SK-N-SH (cell line): ENCODE results near the gene FNDC10. TPM values are rescaled to one million over a fixed set of nuclear protein-coding genes. Genes with fewer than 3 reads are reported as not detected.

Source experiments
- CTCF ChIA-PET: fragments of 300-600, 350-600 bp; formaldehyde crosslinking; extraction: SDS; loops from one replicate; lab custom pipeline; 2021; lab: Yijun Ruan, JAX
- POLR2A ChIA-PET: fragments of 350-600 bp; sonication (Branson Sonifier 250); formaldehyde crosslinking; extraction: SDS; loops from one replicate; lab custom pipeline; 2020; ENCODE audit warnings: antibody characterized with exemption, inconsistent platforms; lab: Yijun Ruan, JAX
- DNase-seq: peaks from one replicate; pipeline ENCODE4 v3.0.0; 2012
- H2AFZ ChIP-seq: fragments of 200-600 bp; sonication (generic); 2 replicates; pipeline ENCODE4 v1.8.1; 2016; ENCODE audit warnings: antibody characterized with exemption, mild to moderate bottlenecking, low read depth
- H3F3A ChIP-seq: fragments of 200-600 bp; sonication (generic); replicated peaks from 2 replicates; pipeline ENCODE3; 2016; ENCODE audit warnings: antibody characterized with exemption, mild to moderate bottlenecking; ENCODE audit not compliant: insufficient read depth
- H3K27ac ChIP-seq, 2 experiments: fragments of 200-500 bp in 1 of 2; fragments of 200-600 bp in 1 of 2; sonication (Bioruptor generic) in 1 of 2; sonication (generic), shearing (Covaris generic) in 1 of 2; 2 replicates each; pipeline versions ENCODE4 v1.5.1 to v1.6.1; 2014 to 2016; ENCODE audit warnings: low read depth in 2 of 2, inconsistent platforms in 1 of 2, low read length in 1 of 2, mild to moderate bottlenecking in 1 of 2, mixed read lengths in 1 of 2
- H3K27me3 ChIP-seq: fragments of 200-600 bp; sonication (generic), shearing (Covaris generic); 2 replicates; pipeline ENCODE4 v1.6.1; 2016; ENCODE audit warnings: mixed run types; ENCODE audit not compliant: insufficient read depth
- H3K36me3 ChIP-seq, 2 experiments: fragments of 200-500 bp in 1 of 2; fragments of 200-600 bp in 1 of 2; sonication (Bioruptor generic) in 1 of 2; sonication (generic) in 1 of 2; replicated peaks in 1 of 2; 2 replicates each; pipeline versions ENCODE3 to v1.5.1; 2014 to 2016; ENCODE audit warnings: low read length in 1 of 2, mild to moderate bottlenecking in 1 of 2; ENCODE audit not compliant: insufficient read depth in 2 of 2, control insufficient read depth in 1 of 2
- H3K4me1 ChIP-seq, 2 experiments: fragments of 200-500 bp in 1 of 2; fragments of 200-600 bp in 1 of 2; sonication (Bioruptor generic) in 1 of 2; sonication (generic), shearing (Covaris generic) in 1 of 2; 2 replicates each; pipeline versions ENCODE4 v1.5.1 to v1.6.1; 2014 to 2016; ENCODE audit warnings: low read depth in 1 of 2, low read length in 1 of 2, mixed run types in 1 of 2; ENCODE audit not compliant: insufficient read depth in 2 of 2, control insufficient read depth in 1 of 2
- H3K4me2 ChIP-seq: fragments of 200-600 bp; sonication (generic), shearing (Covaris generic); 2 replicates; pipeline ENCODE4 v1.6.1; 2017; ENCODE audit warnings: mixed run types
- H3K4me3 ChIP-seq, 2 experiments: fragments of 200-500 bp in 1 of 2; fragments of 200-600 bp in 1 of 2; sonication (Bioruptor generic) in 1 of 2; sonication (generic), shearing (Covaris generic) in 1 of 2; 2 replicates each; pipeline versions ENCODE4 v1.5.1 to v1.8.1; 2014 to 2016; ENCODE audit warnings: low read depth in 2 of 2, inconsistent platforms in 1 of 2, low read length in 1 of 2, mild to moderate bottlenecking in 1 of 2, mixed read lengths in 1 of 2, moderate library complexity in 1 of 2
- H3K79me2 ChIP-seq: fragments of 200-600 bp; sonication (generic); 2 replicates; pipeline ENCODE4 v1.8.1; 2017; ENCODE audit warnings: mild to moderate bottlenecking; ENCODE audit not compliant: insufficient read depth
- H3K9ac ChIP-seq: fragments of 200-600 bp; sonication (generic); 2 replicates; pipeline ENCODE4 v1.6.1; 2017; ENCODE audit warnings: mixed run types
- H3K9me2 ChIP-seq: fragments of 200-600 bp; sonication (generic); 2 replicates; pipeline ENCODE4 v1.6.1; 2017; ENCODE audit warnings: mixed run types
- H3K9me3 ChIP-seq: fragments of 200-600 bp; sonication (generic); 2 replicates; pipeline ENCODE4 v1.6.1; 2017; ENCODE audit warnings: mixed run types, mild to moderate bottlenecking, moderate library complexity
- H4K20me1 ChIP-seq: fragments of 200-600 bp; sonication (generic); 2 replicates; pipeline ENCODE4 v1.6.1; 2017; ENCODE audit warnings: mild to moderate bottlenecking, mixed run types; ENCODE audit not compliant: insufficient read depth
- ELF1 ChIP-seq: IDR thresholded peaks from 2 replicates; pipeline ENCODE4 v1.4.0; 2012
- EZH2phosphoT487 ChIP-seq: fragments of 200-600 bp; sonication (generic); IDR thresholded peaks from 2 replicates; pipeline ENCODE4 v1.6.1; 2017; ENCODE audit warnings: low read depth, mixed run types, mild to moderate bottlenecking, antibody characterized with exemption, moderate library complexity, borderline replicate concordance
- FOSL2 ChIP-seq: IDR thresholded peaks from 2 replicates; pipeline ENCODE4 v1.4.0; 2012; ENCODE audit warnings: low read depth, mild to moderate bottlenecking, moderate library complexity, borderline replicate concordance
- GATA2 ChIP-seq: sonication (generic); formaldehyde crosslinking; IDR thresholded peaks from 2 replicates; pipeline ENCODE4 v1.5.0; 2020; ENCODE audit warnings: mild to moderate bottlenecking, missing genetic modification reagents
- MXI1 ChIP-seq: IDR thresholded peaks from 2 replicates; pipeline ENCODE4 v1.6.1; 2012; ENCODE audit warnings: mild to moderate bottlenecking, low read depth, low read length, improper control_type of control experiment
- NRF1 ChIP-seq: IDR thresholded peaks from 2 replicates; pipeline ENCODE4 v1.6.1; 2012; ENCODE audit warnings: low read depth, mild to moderate bottlenecking, low read length
- RCOR1 ChIP-seq: fragments of 150-350 bp; IDR thresholded peaks from 2 replicates; pipeline ENCODE4 v1.6.1; 2017; ENCODE audit warnings: antibody characterized with exemption, low read length
- RFX5 ChIP-seq: IDR thresholded peaks from 2 replicates; pipeline ENCODE4 v1.6.1; 2012; ENCODE audit warnings: mild to moderate bottlenecking, improper control_type of control experiment, low read length
- SIN3A ChIP-seq: IDR thresholded peaks from 2 replicates; pipeline ENCODE4 v1.6.1; 2012; ENCODE audit warnings: low read depth, mild to moderate bottlenecking, low read length, moderate library complexity, borderline replicate concordance
- SMC3 ChIP-seq: IDR thresholded peaks from 2 replicates; pipeline ENCODE4 v1.6.1; 2012; ENCODE audit warnings: low read depth, low read length, improper control_type of control experiment
- WGBS: methylation state at CpG from one replicate; pipeline ENCODE4 v1.1.6; 2017; ENCODE audit warnings: low lambda C conversion rate; 5-methylcytosine and 5-hydroxymethylcytosine counted together
- polyA plus RNA-seq, 3 experiments: library from polyadenylated mRNA; depleted of rRNA; stranded (reverse); fragments of >200 nt; gene quantifications; 2 replicates each; pipeline ENCODE4 v1.2.3, GENCODE V29; 2012
- TF ChIP-seq, protein P1 (sequence below): fragments of 150-350 bp; IDR thresholded peaks from 2 replicates; pipeline ENCODE4 v1.6.1; 2016; ENCODE audit warnings: mild to moderate bottlenecking, low read depth, low read length

The FNDC10 gene
- polyA plus RNA-seq, 1 of the 3 experiments (the other 2 are of a cell fraction) = 6.7 TPM

DNA sequence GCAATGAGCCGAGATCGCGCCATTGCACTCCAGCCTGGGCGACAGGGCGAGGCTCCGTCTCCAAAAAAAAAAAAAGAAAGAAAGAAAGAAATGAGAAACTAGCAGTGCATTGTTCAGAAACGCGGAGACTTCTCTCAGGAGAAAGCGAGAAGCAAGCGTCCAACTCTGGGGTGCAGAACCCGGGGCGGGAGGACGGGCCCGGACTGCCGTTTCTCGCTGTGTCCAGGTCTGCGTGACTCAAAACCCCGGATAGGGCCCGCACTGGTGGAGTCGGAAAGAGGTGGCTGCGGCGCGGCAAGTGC lies 15.0 kb upstream of the FNDC10 start:
- Histone ChIP-seq H3K9ac (peak overlapping the region; percentile 100; the same call in 1 of the 2 replicates), H3K27me3 (no peaks in the 10 kb centered on the region), H4K20me1 (peaks cover 10% of the 10 kb centered on the region), H3K27ac (peak overlapping the region in 1 of 2 experiments; percentile 99; a peak in 1 of 4 replicates), H2AFZ (no peak overlapping the region), H3K36me3 (peaks cover 3 to 7% of the 10 kb centered on the region in 2 experiments), H3K4me1 (peaks cover 0 to 18% of the 10 kb centered on the region in 2 experiments; a peak in 1 of 4 replicates), H3K9me2 (no peaks in the 10 kb centered on the region), H3F3A (no peaks in the 10 kb centered on the region), H3K4me3 (peak overlapping the region; percentile 86 to 88), H3K4me2 (peak overlapping the region; percentile 92), H3K9me3 (no peaks in the 10 kb centered on the region), H3K79me2 (peaks cover 43% of the 10 kb centered on the region)
- ChIA-PET POLR2A (interaction anchor here (1.5 to 2.0 kb wide), 3 partner anchors 9 to 59 kb away, joined by 3 to 4 read pairs (median 4); no protein-coding TSS in a partner anchor), CTCF (interaction anchor here (1.0 to 1.4 kb wide), 3 partner anchors 10 to 294 kb away, joined by 3 to 5 read pairs (median 3); no protein-coding TSS in a partner anchor)
- WGBS = 2% methylated on average over 17 of the region's 23 CpGs
- TF ChIP-seq, protein P1, sequence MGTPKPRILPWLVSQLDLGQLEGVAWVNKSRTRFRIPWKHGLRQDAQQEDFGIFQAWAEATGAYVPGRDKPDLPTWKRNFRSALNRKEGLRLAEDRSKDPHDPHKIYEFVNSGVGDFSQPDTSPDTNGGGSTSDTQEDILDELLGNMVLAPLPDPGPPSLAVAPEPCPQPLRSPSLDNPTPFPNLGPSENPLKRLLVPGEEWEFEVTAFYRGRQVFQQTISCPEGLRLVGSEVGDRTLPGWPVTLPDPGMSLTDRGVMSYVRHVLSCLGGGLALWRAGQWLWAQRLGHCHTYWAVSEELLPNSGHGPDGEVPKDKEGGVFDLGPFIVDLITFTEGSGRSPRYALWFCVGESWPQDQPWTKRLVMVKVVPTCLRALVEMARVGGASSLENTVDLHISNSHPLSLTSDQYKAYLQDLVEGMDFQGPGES = no peak
- TF ChIP-seq ELF1 (no peak), MXI1 (peak; percentile 9; the same call in 1 of the 2 replicates), SMC3 (no peak)
- DNase-seq = no peak

DNA sequence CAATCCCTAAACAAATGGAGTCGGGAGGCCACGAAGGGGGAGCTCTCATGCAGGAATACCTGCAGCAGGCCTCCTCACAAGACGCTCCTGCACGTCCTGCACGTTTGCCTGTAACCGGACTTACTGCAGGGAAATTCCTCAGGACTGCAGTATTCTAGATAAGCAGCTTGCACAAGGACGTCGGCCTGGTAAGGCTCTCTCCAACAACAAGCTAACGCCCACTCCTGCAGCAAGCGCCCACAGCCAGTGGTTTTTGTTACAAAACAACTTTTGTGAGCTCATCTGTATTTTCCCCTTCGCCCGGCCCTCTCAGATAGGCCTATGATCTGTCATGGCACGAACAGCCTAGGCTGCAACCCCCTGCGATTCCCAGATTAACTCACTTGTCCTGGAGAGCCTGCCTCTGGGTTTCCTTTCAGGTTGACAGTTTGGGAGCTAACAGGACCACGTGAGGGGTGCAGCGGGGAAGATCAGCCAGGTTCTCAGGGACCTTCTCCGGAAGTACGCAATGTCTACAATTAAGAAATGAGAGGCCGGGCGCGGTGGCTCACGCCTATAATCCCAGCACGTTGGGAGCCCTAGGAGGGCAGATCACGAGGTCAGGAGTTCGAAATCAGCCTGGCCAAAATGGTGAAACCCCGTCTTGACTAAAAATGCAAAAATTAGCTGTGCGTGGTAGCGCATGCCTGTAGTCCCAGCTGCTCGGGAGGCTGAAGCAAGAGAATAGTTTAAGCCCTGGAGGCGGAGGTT lies 14.4 kb upstream of the FNDC10 start:
- peaks cover 41% of the 10 kb centered on the region for H3K79me2 ChIP-seq
- peak overlapping the region in 1 of 2 experiments; percentile 99; a peak in 1 of 4 replicates for H3K27ac ChIP-seq
- H3K36me3 ChIP-seq = peaks cover 3 to 7% of the 10 kb centered on the region in 2 experiments
- peaks cover 0 to 18% of the 10 kb centered on the region in 2 experiments; a peak in 1 of 4 replicates for H3K4me1 ChIP-seq
- H3K4me3 ChIP-seq = peak overlapping the region; percentile 86 to 88
- ChIA-PET POLR2A (interaction anchor here (1.5 to 2.0 kb wide), 3 partner anchors 10 to 59 kb away, joined by 3 to 4 read pairs (median 4); no protein-coding TSS in a partner anchor), CTCF (interaction anchor here (0.7 to 1.4 kb wide), 5 partner anchors 10 to 1976 kb away, joined by 3 to 5 read pairs (median 3); no protein-coding TSS in a partner anchor)
- H4K20me1 ChIP-seq = peaks cover 10% of the 10 kb centered on the region
- peak overlapping the region; percentile 92 for H3K4me2 ChIP-seq
- H3K9ac ChIP-seq = peak overlapping the region; percentile 100; the same call in 1 of the 2 replicates
- 19% methylated on average over 21 of the region's 30 CpGs for WGBS
- H3F3A ChIP-seq = no peaks in the 10 kb centered on the region
- no peaks in the 10 kb centered on the region for H3K27me3 ChIP-seq
- H3K9me2 ChIP-seq = no peaks in the 10 kb centered on the region
- DNase-seq = no peak
- no peaks in the 10 kb centered on the region for H3K9me3 ChIP-seq
- TF ChIP-seq RCOR1 (no peak), MXI1 (peak; percentile 55; the same call in 1 of the 2 replicates)
- no peak overlapping the region for H2AFZ ChIP-seq

DNA sequence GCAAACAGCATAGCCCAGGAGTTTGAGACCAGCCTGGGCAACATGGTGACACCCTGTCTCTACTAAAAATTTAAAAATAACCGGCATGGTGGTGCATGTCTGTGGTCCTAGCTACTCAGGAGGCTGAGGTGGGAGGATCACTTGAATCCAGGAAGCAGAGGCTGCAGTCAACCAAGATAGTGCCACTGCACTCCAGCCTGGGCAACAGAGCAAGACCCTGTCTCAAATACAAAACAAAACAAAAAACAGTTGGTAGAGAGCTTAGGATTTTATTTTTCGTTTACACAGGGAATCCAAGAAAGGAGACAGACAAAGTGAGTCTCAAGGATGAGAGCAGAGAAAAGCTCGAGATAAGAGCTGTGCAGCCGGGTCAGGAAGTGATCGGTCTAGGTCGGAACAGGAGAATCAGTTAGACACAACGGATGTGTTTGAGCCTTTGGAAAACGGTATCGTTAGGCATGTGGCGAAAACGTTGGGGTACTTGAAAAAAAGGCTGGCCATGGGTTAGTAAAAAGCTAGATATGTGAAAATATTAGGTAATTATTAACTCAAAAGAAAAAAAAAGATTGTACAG lies 13.7 kb upstream of the FNDC10 start:
- H3F3A ChIP-seq = no peaks in the 10 kb centered on the region
- peaks cover 0 to 18% of the 10 kb centered on the region in 2 experiments; a peak in 1 of 4 replicates for H3K4me1 ChIP-seq
- peaks cover 41% of the 10 kb centered on the region for H3K79me2 ChIP-seq
- H3K4me2 ChIP-seq = peak overlapping the region; percentile 92
- no peaks in the 10 kb centered on the region for H3K27me3 ChIP-seq
- H2AFZ ChIP-seq = no peak overlapping the region
- ChIA-PET POLR2A (no interaction called here), CTCF (interaction anchor here (0.7 to 1.4 kb wide), 5 partner anchors 9 to 1977 kb away, joined by 3 to 5 read pairs (median 3); no protein-coding TSS in a partner anchor)
- no peaks in the 10 kb centered on the region for H3K9me3 ChIP-seq
- H3K9ac ChIP-seq = no peak overlapping the region
- H4K20me1 ChIP-seq = peaks cover 10% of the 10 kb centered on the region
- peaks cover 3 to 7% of the 10 kb centered on the region in 2 experiments for H3K36me3 ChIP-seq
- peak overlapping the region; percentile 86 to 88; a peak in 2 of 4 replicates for H3K4me3 ChIP-seq
- DNase-seq = no peak
- H3K9me2 ChIP-seq = no peaks in the 10 kb centered on the region
- no peak for TF ChIP-seq EZH2phosphoT487
- no peak for TF ChIP-seq RFX5
- no peak for TF ChIP-seq GATA2 (CRISPR knock-in tag)
- no peak for TF ChIP-seq NRF1
- TF ChIP-seq SIN3A = no peak
- TF ChIP-seq FOSL2 = no peak
- H3K27ac ChIP-seq = no peak overlapping the region
- WGBS = 90% methylated on average over 11 of the region's 11 CpGs
